DLD1 (cell line): ENCODE measurements around the gene ZNF397.
"Not testable (repeated sequence)": the region's sequence is repeated elsewhere in the genome, so short reads cannot be mapped to it uniquely, and the experiment has no call there.

ENCODE experiments used
- in situ Hi-C: cut with HindIII; loops from 2 replicates; pipeline ENCODE4 v1.10.0; 2017; ENCODE audit warnings: low sequenced_read_pairs

Gene ZNF397

DNA sequence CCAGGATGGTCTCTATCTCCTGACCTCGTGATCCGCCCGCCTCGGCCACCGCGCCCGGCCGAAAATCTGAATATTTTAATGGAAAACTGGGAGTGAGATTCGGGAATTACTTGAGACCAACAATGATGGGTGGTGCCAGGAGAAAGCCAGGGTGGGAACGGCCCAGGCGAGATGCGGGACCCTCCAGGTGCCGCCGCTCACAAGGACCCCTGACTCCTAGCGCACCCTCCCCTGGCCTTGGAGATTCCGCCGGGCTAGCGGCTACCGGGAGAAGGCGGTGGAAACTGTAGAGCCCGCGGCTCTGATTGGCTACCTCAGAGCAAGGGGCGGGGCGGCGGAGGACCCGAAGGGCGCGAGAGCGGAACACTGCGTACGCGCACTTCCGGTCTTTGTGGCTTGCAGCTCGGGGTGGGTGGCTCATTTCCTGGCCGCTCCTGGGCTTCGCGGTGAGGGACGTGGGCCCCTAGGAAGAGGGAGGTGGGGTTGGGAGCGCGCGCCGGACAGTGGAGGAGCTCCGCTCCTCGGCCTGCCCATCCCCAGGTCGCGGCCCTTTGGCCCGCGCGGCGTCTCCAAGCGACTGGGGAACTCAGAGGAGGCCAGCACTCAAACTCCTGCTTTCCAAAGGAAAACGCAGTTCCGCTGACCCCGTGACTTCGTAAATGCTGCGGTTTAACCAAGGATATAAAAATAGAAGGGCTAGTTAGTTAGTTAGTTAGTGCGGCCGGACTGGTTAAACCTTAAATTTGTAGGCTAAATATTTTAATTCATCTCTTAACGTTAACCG, at the start of gene ZNF397:
ZNF397 (plus strand) TSS at position 371 of the 784 bp plus-strand sequence. CDS start 1,437 bp downstream, outside the sequence.
- in situ Hi-C loops: no loop called here

- in situ Hi-C loops: no loop called here
Measured at GRCh38 chr18:35191698-35192025, 49.2 kb upstream of the ZNF397 start.

DNA sequence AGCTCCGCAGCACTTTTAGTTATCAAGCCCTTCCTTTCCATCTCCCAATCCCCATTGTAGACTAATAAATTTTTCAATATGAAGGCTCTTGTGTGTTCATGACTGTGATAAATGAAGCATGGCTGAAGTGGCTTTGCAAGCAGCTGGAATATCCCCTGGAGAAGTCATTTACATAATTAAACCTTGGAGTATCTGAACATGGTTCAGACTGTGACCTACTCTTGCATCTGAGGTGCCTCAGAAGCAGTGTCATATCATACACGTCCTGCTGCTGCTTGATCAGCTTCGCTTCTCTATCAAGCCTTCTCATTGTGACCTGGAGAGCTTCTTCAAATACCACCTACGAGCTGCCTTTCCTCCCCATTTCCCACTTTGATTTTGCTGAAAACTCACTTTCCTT, 48.4 kb upstream of the ZNF397 start:
- in situ Hi-C loops: no loop called here

- in situ Hi-C loops: no loop called here
Measured at GRCh38 chr18:35193316-35193715, 47.5 kb upstream of the ZNF397 start.

DNA sequence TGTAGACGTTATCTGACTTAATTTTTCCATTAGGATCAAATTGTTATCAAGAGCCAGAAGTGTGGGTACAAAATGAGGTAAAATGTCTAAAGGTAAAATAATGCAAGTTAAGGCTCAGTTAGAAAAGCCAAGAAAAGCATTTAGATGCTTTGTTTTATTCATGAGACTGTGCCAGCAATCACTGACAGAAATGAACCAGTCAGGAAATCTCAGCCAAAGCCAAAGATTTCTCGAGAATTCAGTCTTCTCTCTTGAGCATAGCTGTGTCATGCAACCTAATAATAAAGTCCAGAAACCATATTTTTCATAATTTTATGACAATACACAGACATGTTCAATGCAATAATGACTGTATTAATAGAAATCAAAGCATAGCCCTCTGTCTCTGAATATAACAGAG, 43.5 kb upstream of the ZNF397 start:
- in situ Hi-C loops: no loop called here

DNA sequence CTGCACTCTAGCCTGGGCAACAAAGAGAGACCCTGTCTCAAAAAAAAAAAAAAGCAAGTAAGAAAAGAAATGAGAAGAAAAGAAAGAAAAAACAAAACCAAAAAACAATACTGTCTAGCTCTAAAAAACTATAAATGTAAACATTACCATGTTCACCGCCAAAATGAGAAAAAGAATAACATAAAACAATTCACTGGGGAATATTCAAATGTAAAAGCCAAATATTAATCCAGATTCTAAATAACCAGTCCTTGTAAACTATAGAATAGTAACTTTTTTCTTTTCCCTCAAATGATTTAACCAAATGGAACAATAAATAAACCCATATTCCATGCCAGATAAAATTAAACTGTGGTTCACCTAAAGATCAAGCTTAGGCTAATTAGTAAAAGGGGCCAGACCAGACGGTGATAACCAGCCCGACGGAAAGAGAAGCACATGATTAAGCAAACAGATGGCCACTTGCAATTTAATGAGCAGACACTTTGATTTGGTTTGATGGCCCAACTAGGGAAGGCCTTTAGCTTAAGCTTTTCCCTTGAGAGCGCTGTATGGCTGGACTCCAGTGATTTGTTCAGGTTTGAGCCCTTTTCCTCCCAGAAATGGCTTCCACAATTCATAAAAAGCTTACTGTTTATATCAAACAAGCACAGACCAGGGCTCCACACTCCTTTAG, 39.4 kb upstream of the ZNF397 start:
- in situ Hi-C loops: no loop called here

DNA sequence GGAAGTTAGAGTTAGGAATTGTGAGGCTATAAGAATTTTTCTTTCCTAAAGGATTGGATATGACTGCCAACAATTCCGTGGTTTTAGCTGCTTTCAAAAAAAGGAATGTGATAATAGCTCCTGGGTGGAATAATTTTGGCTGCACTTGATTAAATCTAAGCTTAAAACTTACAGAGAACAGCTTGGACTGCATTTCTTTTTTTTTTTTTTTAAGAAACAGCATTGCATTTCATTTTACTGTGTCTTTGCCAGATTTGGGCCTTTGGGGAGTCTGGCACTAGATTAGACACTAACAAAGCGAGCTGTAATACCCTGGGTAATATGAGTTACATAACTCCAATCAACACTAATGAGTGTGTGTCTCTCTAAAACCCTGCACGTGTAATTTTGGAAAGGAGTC, 37.8 kb upstream of the ZNF397 start:
- in situ Hi-C loops: no loop called here

DNA sequence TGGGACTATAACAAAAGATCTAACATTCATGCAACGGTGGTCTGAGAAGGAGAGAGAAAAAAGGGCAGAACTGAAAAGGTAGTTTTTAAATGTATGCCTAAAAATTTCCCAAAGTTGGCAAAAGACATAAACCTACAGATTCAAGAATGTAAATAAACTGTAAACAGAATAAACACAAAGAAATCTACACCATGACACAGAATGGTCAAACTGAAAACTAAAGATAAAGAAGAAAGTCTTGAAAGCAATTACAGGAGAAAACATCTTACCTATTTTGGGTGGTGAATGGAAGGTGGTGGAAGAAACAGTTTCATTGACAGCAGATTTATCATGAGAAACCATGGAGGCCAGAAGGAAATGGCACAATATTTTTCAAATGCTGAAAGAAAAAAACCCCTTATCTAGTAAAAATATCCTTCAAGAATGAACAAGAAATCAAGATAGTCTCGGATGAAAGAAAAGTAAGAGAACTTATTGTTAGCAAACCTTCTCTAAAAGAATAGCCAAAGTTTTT, 35.6 kb upstream of the ZNF397 start:
- in situ Hi-C loops: no loop called here

GRCh38 chr18:35205746-35206458, 34.9 kb upstream of the ZNF397 start:
- in situ Hi-C loops: not testable (repeated sequence)

DNA sequence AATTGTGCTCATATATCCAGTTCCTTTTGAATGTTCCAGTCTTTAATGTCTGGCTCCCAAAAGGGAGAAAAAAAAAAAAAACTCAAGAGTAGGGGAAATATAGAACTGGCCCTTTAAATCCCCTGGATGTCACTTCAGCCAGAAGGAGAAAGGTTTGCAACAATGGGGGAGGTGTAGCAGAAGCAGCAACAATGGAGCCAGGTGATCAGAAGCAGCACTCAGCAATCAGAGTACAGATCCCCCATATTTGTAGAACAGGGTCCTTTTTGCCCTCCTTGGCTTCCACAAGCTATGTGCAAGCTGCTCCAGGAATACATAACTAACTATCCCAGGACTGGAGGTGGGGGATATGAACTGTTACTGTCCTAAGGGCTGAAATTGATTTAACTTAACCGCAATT, 25.8 kb upstream of the ZNF397 start:
- in situ Hi-C loops: no loop called here

- in situ Hi-C loops: not testable (repeated sequence)
Measured at GRCh38 chr18:35216611-35217010, 24.2 kb upstream of the ZNF397 start.

DNA sequence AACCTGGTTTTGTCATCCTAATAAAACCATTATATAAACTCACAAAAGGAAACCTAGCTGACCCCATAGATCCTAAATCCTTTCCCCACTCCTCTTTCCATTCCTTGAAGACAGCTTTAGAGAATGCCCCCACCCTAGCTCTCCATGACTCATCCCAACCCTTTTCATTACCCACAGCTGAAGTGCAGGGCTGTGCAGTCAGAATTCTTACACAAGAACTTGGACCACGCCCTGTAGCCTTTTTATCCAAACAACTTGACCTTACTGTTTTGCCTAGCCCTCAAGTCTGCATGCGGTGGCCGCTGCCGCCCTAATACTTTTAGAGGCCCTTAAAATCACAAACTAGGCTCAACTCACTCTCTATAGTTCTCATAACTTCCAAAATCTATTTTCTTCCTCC, 21.5 kb upstream of the ZNF397 start:
- in situ Hi-C loops: not testable (repeated sequence)

DNA sequence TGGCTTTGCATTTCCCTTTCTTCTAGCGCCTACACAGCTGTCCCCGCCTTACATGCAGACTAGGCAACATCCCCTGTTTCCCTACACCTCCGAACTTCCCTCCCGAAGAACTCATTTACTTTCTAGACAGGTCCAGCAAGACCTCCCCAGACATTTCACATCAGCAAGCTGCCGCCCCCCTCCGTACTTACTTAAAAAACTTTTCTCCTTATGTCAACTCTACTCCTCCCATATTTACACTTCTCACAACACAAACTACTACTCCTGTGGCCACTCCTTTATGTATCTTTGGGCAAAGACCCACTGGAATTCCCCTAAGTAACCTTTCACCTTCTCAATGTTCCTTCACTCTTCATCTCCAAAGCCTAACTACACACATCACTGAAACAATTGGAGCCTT, 20.4 kb upstream of the ZNF397 start:
- in situ Hi-C loops: no loop called here

- in situ Hi-C loops: no loop called here
Measured at GRCh38 chr18:35223797-35224196, 17.0 kb upstream of the ZNF397 start.

- in situ Hi-C loops: no loop called here
Measured at GRCh38 chr18:35227254-35227653, 13.6 kb upstream of the ZNF397 start.

DNA sequence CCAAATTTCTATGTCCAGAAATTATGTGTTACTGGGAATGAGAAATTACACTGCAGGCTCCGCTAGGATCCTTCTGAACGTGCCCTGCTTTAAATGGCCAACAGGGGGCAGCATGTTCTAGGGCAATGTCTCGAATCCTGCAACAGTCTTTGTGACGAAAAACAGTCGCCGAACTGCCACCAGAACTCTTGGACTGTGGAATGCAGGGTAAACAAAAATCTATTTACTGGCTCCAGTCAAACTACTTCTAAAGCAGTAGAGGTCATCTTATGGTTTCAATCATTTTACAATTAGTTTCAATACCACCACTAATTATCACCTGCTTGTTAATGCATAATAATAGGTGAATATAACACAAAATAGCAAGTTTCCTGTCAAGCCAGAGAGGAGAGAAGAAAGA, 9.8 kb upstream of the ZNF397 start:
- in situ Hi-C loops: no loop called here

GRCh38 chr18:35236571-35237363, 4.1 kb upstream of the ZNF397 start:
- in situ Hi-C loops: no loop called here

- in situ Hi-C loops: no loop called here
Measured at GRCh38 chr18:35239314-35239713, 1.5 kb upstream of the ZNF397 start.

- in situ Hi-C loops: no loop called here
Measured at GRCh38 chr18:35241448-35241804, 592 bp downstream of the ZNF397 start.

GRCh38 chr18:35242426-35242825, 1.6 kb downstream of the ZNF397 start:
- in situ Hi-C loops: no loop called here

GRCh38 chr18:35244671-35245070, 3.8 kb downstream of the ZNF397 start:
- in situ Hi-C loops: no loop called here
